HEK293 (cell line): ENCODE data around the gene BAIAP3.

Source experiments
- ATF2 ChIP-seq: fragments of 450-650 bp; formaldehyde crosslinking; IDR thresholded peaks from 2 replicates; pipeline ENCODE4 v1.5.1; 2016; ENCODE audit warnings: missing biosample characterization, missing genetic modification characterization, low read depth
- CTCF ChIP-seq: fragments of 450-650 bp; formaldehyde crosslinking; IDR thresholded peaks from 2 replicates; pipeline ENCODE4 v1.5.1; 2016; ENCODE audit warnings: missing biosample characterization, missing genetic modification characterization

- TF ChIP-seq CTCF (tag by site-specific recombination) (no peak), ATF2 (no peak)
Measured at GRCh38 chr16:1361685-1362360, 28.4 kb downstream of the BAIAP3 start.
